AG04449 (cell line): ENCODE results near the gene CIB4.

Experiments
- CTCF ChIA-PET: fragments of 350-600 bp; formaldehyde crosslinking; extraction: SDS; loops from one replicate; lab custom pipeline; 2021; ENCODE audit warnings: antibody characterized with exemption; lab: Yijun Ruan, JAX
- POLR2A ChIA-PET: fragments of 400-600, 350-600 bp; formaldehyde crosslinking; extraction: SDS; loops from one replicate; lab custom pipeline; 2020; ENCODE audit warnings: antibody characterized with exemption, inconsistent platforms; lab: Yijun Ruan, JAX
- DNase-seq: peaks from one replicate; pipeline ENCODE4 v3.0.0-alpha.2; 2010; ENCODE audit warnings: low read depth, low spot score
- H3K4me3 ChIP-seq: 2 replicates; pipeline ENCODE4 v1.5.1; 2011; ENCODE audit warnings: low read depth, mild to moderate bottlenecking, control low read depth, low read length
- CTCF ChIP-seq: IDR thresholded peaks from one replicate; pipeline ENCODE4 v1.5.1; 2011; ENCODE audit warnings: mild to moderate bottlenecking, moderate library complexity, low read length, control low read depth, inconsistent platforms; ENCODE audit not compliant: insufficient read depth; ENCODE audit errors: missing control alignments

The CIB4 gene

DNA sequence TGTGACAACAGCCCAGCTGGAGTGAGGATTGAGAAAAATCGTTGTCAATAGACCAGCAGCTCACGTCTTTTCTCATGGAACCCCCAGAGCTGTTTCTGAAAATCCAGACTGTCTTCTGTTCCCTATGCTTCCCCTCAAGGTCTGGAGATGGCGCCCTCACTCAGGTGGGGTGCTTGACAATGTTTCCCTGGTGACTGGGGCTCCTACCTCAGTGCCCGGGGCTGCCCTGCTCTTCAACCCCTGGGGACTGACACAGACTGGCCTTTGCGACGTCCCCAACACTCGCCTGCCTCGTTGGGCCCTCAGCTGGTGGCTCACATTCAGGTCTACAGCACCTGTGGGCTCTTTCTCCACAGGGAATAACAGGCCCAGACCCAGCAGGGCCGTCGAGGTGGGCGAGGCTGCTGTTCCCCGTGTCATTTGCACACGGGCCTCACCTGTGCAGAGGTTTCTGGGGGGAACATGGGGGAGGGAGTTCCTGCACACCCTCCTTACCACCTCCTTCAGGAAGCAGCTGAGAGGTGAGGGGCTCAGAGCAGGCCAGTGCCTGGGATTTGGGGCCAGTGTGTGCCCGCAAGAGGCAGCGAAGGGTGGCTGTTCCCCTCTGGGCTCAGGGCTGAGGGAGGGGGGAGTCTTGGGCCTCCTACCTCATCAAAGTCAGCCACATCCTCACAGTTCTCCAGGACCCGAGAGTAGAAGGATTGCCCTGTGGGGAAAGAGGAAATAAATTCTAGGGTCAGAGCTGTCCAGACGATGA lies 103.9 kb downstream of the CIB4 start:
- TF ChIP-seq CTCF, result no peak
- POLR2A ChIA-PET, result no interaction called here
- no peak for DNase-seq
- CTCF ChIA-PET, result interaction anchor here (1.1 kb wide), 1 partner anchor 40 kb away, joined by 3 read pairs; no protein-coding TSS in a partner anchor
- H3K4me3 ChIP-seq, result no peak overlapping the region

GRCh38 chr2:26536371-26537068 lies 104.6 kb downstream of the CIB4 start:
- CTCF ChIA-PET, result interaction anchor here (1.1 kb wide), 1 partner anchor 41 kb away, joined by 3 read pairs; no protein-coding TSS in a partner anchor
- DNase-seq, result no peak
- POLR2A ChIA-PET, result no interaction called here
- no peak for TF ChIP-seq CTCF
- no peak overlapping the region for H3K4me3 ChIP-seq

GRCh38 chr2:26535663-26536275 lies 105.4 kb downstream of the CIB4 start:
- ChIA-PET POLR2A (no interaction called here), CTCF (no interaction called here)
- no peak for TF ChIP-seq CTCF
- H3K4me3 ChIP-seq, result no peak overlapping the region
- DNase-seq, result no peak

GRCh38 chr2:26534865-26535662 lies 106.1 kb downstream of the CIB4 start:
- no peak overlapping the region for H3K4me3 ChIP-seq
- TF ChIP-seq CTCF, result no peak
- CTCF ChIA-PET, result no interaction called here
- DNase-seq, result no peak
- POLR2A ChIA-PET, result no interaction called here

DNA sequence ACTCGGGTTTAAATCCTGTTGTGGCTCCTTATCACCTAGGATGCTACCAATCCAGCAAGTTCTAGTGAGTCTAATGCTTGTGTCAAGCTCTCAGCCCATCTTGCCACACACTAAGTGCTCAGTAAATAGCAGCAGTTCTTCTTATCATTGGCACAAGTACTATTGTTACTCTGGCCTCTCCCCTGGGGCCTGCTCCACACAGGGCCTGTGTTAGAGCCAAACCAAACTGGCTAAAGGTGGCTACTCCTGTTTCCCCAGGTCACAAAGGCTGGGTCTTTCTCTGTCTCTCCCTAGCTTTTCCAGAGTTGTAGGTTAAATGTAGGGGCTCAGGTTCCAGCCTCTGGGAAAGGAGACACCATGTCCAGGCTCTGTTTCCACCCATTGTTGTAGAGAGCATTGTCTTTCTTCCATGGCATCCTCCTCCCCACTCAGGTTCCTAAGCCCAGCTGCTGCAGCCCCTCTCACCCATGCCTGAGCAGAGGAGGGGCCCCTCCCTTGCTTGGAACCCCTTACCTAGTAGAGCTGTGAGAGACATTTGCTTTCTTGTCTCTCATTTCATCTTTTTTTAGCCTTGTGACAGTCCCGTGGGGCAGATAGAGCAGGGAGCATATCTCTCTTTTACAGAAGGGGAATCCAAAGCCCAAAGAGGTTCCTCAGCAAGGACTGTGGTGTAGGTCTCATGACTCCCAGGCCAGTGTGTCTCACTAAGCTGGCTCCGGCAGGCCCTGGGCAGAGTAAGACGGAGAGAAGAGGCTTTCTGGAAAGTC lies 106.9 kb downstream of the CIB4 start:
- ChIA-PET CTCF (no interaction called here), POLR2A (no interaction called here)
- no peak for DNase-seq
- TF ChIP-seq CTCF, result no peak
- H3K4me3 ChIP-seq, result no peak overlapping the region
